HepG2 (cell line): Measurements from ENCODE around the gene NAV2. TPM values are rescaled to one million over a fixed set of nuclear protein-coding genes. Genes with fewer than 3 reads are reported as not detected.

ENCODE experiments used
- AHDC1 ChIP-seq: sonication (generic); formaldehyde crosslinking; IDR thresholded peaks from 2 replicates; pipeline ENCODE4 v1.5.1; 2020; ENCODE audit warnings: mild to moderate bottlenecking, missing genetic modification reagents, borderline replicate concordance
- ELK4 ChIP-seq: sonication (generic); formaldehyde crosslinking; IDR thresholded peaks from 2 replicates; pipeline ENCODE4 v1.9.0; 2021; ENCODE audit warnings: missing genetic modification reagents, borderline replicate concordance
- HDAC2 ChIP-seq: sonication (generic); formaldehyde crosslinking; IDR thresholded peaks from 2 replicates; pipeline ENCODE4 v1.4.0; 2020; ENCODE audit warnings: missing genetic modification reagents
- NCOA2 ChIP-seq: sonication (generic); formaldehyde crosslinking; IDR thresholded peaks from 2 replicates; pipeline ENCODE4 v1.8.0; 2022; ENCODE audit warnings: inconsistent platforms
- NFIC ChIP-seq: IDR thresholded peaks from 2 replicates; pipeline ENCODE4 v1.6.1; 2012; ENCODE audit warnings: mild to moderate bottlenecking, low read length, inconsistent platforms
- PREB ChIP-seq: sonication (generic); formaldehyde crosslinking; IDR thresholded peaks from 2 replicates; pipeline ENCODE4 v1.4.0; 2020; ENCODE audit warnings: missing genetic modification reagents
- ZBTB46 ChIP-seq: sonication (generic); formaldehyde crosslinking; IDR thresholded peaks from 2 replicates; pipeline ENCODE4 v1.4.0; 2020; ENCODE audit warnings: mild to moderate bottlenecking, missing genetic modification reagents, borderline replicate concordance
- ZNF572 ChIP-seq: sonication (generic); formaldehyde crosslinking; IDR thresholded peaks from 2 replicates; pipeline ENCODE4 v1.5.1; 2020; ENCODE audit warnings: mild to moderate bottlenecking, missing genetic modification reagents
- ZNF609 ChIP-seq: sonication (generic); formaldehyde crosslinking; IDR thresholded peaks from 2 replicates; pipeline ENCODE4 v1.4.0; 2020; ENCODE audit warnings: mild to moderate bottlenecking, missing genetic modification reagents, borderline replicate concordance
- ZNF747 ChIP-seq: sonication (generic); formaldehyde crosslinking; IDR thresholded peaks from 2 replicates; pipeline ENCODE4 v1.8.1; 2023; ENCODE audit warnings: missing genetic modification reagents, mild to moderate bottlenecking, borderline replicate concordance
- polyA plus RNA-seq, 8 experiments: library from polyadenylated mRNA; depleted of rRNA in 3 of 8; stranded (reverse) in 7 of 8; unstranded in 1 of 8; fragments of >200 nt; fragmentation: Illumina TruSeq in 4 of 8; extraction: Trizol in 4 of 8; gene quantifications; 2 replicates each; pipeline versions ENCODE4 v1.2.1 to v1.2.3, GENCODE V29; 2011 to 2016; ENCODE audit warnings: low read depth in 4 of 8, missing spikeins in 1 of 8, mixed read lengths in 1 of 8; ENCODE audit not compliant: insufficient read depth in 1 of 8
- total RNA-seq, 5 experiments: library from RNA; depleted of rRNA; stranded (reverse); fragments of >200 nt; fragmentation: Illumina TruSeq; extraction: Trizol; gene quantifications; 2 replicates each; pipeline ENCODE4 v1.2.3, GENCODE V29; 2016; ENCODE audit warnings: low read depth in 1 of 5

NAV2 gene
- total and polyA plus RNA-seq, 2 of the 13 experiments (the other 11 are each of a cell fraction or from before 2014, with no cell fraction given) = 9.3 to 34.6 TPM

- TF ChIP-seq ZNF609 = peak; percentile 72
- no peak for TF ChIP-seq ZBTB46
- no peak for TF ChIP-seq PREB (CRISPR knock-in tag)
- TF ChIP-seq ELK4 (CRISPR knock-in tag) = no peak
- TF ChIP-seq ZNF572 (CRISPR knock-in tag) = no peak
- peak; percentile 68; the same call in 1 of the 2 replicates for TF ChIP-seq AHDC1
- TF ChIP-seq NCOA2 = peak; percentile 75
- TF ChIP-seq ZNF747 (CRISPR knock-in tag) = no peak
- TF ChIP-seq NFIC = peak; percentile 63; the same call in 1 of the 2 replicates
- peak; percentile 22; the same call in 1 of the 2 replicates for TF ChIP-seq HDAC2 (CRISPR knock-in tag)
These were observed 239.5 kb downstream of the NAV2 start (continued) for GRCh38 chr11:19952116-19952605.
